ENCODE data around the gene PALLD.

DNA sequence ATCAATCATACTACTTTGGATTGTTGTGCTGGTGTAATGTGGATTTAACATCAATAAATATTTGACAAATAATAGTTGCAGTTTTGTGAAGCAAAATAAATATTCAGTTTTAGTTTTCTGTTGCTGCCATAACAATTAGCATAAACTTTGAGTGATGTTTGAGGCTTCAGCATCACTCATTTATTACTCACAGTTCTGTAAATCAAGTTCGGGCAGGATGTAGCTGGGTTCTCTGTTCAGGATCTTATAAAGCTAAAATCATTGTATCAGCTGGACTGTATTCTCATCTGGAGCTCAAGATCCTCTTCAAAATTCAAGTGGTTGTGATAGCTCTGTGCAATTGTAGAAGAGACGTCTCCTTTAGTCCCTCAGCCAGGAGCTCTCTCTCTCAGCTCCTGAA, 431.5 kb downstream of the PALLD start:
- TF ChIP-seq, protein P1, sequence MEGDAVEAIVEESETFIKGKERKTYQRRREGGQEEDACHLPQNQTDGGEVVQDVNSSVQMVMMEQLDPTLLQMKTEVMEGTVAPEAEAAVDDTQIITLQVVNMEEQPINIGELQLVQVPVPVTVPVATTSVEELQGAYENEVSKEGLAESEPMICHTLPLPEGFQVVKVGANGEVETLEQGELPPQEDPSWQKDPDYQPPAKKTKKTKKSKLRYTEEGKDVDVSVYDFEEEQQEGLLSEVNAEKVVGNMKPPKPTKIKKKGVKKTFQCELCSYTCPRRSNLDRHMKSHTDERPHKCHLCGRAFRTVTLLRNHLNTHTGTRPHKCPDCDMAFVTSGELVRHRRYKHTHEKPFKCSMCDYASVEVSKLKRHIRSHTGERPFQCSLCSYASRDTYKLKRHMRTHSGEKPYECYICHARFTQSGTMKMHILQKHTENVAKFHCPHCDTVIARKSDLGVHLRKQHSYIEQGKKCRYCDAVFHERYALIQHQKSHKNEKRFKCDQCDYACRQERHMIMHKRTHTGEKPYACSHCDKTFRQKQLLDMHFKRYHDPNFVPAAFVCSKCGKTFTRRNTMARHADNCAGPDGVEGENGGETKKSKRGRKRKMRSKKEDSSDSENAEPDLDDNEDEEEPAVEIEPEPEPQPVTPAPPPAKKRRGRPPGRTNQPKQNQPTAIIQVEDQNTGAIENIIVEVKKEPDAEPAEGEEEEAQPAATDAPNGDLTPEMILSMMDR (IDR thresholded peaks at IDR 0.05; ENCODE audit: poor library complexity, severe bottlenecking) = no peak
- TF ChIP-seq EP300 (conservative IDR thresholded peaks at IDR 0.05; ENCODE audit: poor library complexity, severe bottlenecking) (no peak), POLR2AphosphoS5 (IDR thresholded peaks at IDR 0.05) (no peak), EZH2 (IDR thresholded peaks at IDR 0.05; ENCODE audit: borderline replicate concordance, insufficient read depth, low read length, poor library complexity, severe bottlenecking) (no peak), RAD21 (conservative IDR thresholded peaks at IDR 0.05) (no peak)
